T47D (cell line): ENCODE data around the gene CYP8B1.

Experiments used
- DNase-seq, 2 experiments: peaks; one replicate each; pipeline versions ENCODE4 v3.0.0 to v3.0.0-alpha.2; 2011 to 2012; ENCODE audit warnings: low read depth in 1 of 2, low spot score in 1 of 2
- JUND ChIP-seq: IDR thresholded peaks from 2 replicates; pipeline ENCODE4 v1.6.1; 2012; ENCODE audit warnings: low read depth
- in situ Hi-C: cut with HindIII; loops from 2 replicates; pipeline ENCODE4 v1.10.0; 2016; ENCODE audit warnings: low sequenced_read_pairs, low pct_unique_long_range_greater_than_20kb

Gene CYP8B1

GRCh38 chr3:42855547-42856380 is 19.9 kb downstream of the CYP8B1 start:
- in situ Hi-C loops: no loop called here
- no peak for DNase-seq
- TF ChIP-seq JUND: no peak

GRCh38 chr3:42855219-42855546 is 20.5 kb downstream of the CYP8B1 start:
- no peak for TF ChIP-seq JUND
- in situ Hi-C loops: no loop called here

GRCh38 chr3:42853739-42854302 is 21.9 kb downstream of the CYP8B1 start:
- in situ Hi-C loops: no loop called here
- no peak for TF ChIP-seq JUND
- no peak for DNase-seq

More at GRCh38 chr3:42855219-42855546, 20.5 kb downstream of the CYP8B1 start:
- DNase-seq: no peak

GRCh38 chr3:42853056-42853455 is 22.6 kb downstream of the CYP8B1 start:
- TF ChIP-seq JUND: no peak
- no peak for DNase-seq
- in situ Hi-C loops: no loop called here

- TF ChIP-seq JUND: no peak
- in situ Hi-C loops: no loop called here
- DNase-seq: no peak
These were observed 23.2 kb downstream of the CYP8B1 start for GRCh38 chr3:42852441-42852840.

GRCh38 chr3:42851228-42851834 is 24.3 kb downstream of the CYP8B1 start:
- in situ Hi-C loops: no loop called here
- DNase-seq: no peak

GRCh38 chr3:42850263-42850662 is 25.4 kb downstream of the CYP8B1 start:
- in situ Hi-C loops: no loop called here
- DNase-seq: no peak
- no peak for TF ChIP-seq JUND

More at GRCh38 chr3:42851228-42851834, 24.3 kb downstream of the CYP8B1 start:
- TF ChIP-seq JUND: no peak

- in situ Hi-C loops: no loop called here
These were observed 26.7 kb downstream of the CYP8B1 start for GRCh38 chr3:42849017-42849416.

GRCh38 chr3:42847731-42848130 is 27.9 kb downstream of the CYP8B1 start:
- no peak for DNase-seq
- TF ChIP-seq JUND: no peak
- in situ Hi-C loops: no loop called here

More at GRCh38 chr3:42849017-42849416, 26.7 kb downstream of the CYP8B1 start:
- no peak for TF ChIP-seq JUND
- no peak for DNase-seq

- in situ Hi-C loops: no loop called here
- DNase-seq: no peak
- TF ChIP-seq JUND: no peak
These were observed 28.8 kb downstream of the CYP8B1 start for GRCh38 chr3:42846685-42847522.

- DNase-seq: no peak
- in situ Hi-C loops: no loop called here
- TF ChIP-seq JUND: no peak
These were observed 30.9 kb downstream of the CYP8B1 start for GRCh38 chr3:42844815-42845214.

GRCh38 chr3:42844412-42844713 is 31.3 kb downstream of the CYP8B1 start:
- no peak for DNase-seq
- no peak for TF ChIP-seq JUND
- in situ Hi-C loops: no loop called here

GRCh38 chr3:42843713-42844411 is 31.8 kb downstream of the CYP8B1 start:
- no peak for DNase-seq
- in situ Hi-C loops: no loop called here
- TF ChIP-seq JUND: no peak
